ENCODE results near the gene SOX6.
"Not testable (repeated sequence)": the region's sequence is repeated elsewhere in the genome, so short reads cannot be mapped to it uniquely, and the experiment has no call there.

SOX6 gene

GRCh38 chr11:15927196-15927863 lies 429.0 kb downstream of the SOX6 start:
- Histone ChIP-seq H3K4me2 (ENCODE audit: low read length) (no peak overlapping the region), H3K27ac (ENCODE audit: low read length) (no peak overlapping the region), H3K4me1 (ENCODE audit: low read length) (no peaks in the 10 kb centered on the region), H3K27me3 (ENCODE audit: low read depth, low read length) (no peaks in the 10 kb centered on the region), H3K9ac (ENCODE audit: low read length) (no peak overlapping the region), H2AFZ (ENCODE audit: low read depth, low read length) (no peak overlapping the region), H3K79me2 (ENCODE audit: low read length) (no peaks in the 10 kb centered on the region), H4K20me1 (ENCODE audit: insufficient read depth, low read length) (no peaks in the 10 kb centered on the region), H3K4me3 (ENCODE audit: low read length) (no peak overlapping the region), H3K9me3 (ENCODE audit: insufficient read depth, low read length) (no peaks in the 10 kb centered on the region), H3K36me3 (replicated peaks; ENCODE audit: low read depth, low read length) (no peaks in the 10 kb centered on the region)
- TF ChIP-seq, protein P1, sequence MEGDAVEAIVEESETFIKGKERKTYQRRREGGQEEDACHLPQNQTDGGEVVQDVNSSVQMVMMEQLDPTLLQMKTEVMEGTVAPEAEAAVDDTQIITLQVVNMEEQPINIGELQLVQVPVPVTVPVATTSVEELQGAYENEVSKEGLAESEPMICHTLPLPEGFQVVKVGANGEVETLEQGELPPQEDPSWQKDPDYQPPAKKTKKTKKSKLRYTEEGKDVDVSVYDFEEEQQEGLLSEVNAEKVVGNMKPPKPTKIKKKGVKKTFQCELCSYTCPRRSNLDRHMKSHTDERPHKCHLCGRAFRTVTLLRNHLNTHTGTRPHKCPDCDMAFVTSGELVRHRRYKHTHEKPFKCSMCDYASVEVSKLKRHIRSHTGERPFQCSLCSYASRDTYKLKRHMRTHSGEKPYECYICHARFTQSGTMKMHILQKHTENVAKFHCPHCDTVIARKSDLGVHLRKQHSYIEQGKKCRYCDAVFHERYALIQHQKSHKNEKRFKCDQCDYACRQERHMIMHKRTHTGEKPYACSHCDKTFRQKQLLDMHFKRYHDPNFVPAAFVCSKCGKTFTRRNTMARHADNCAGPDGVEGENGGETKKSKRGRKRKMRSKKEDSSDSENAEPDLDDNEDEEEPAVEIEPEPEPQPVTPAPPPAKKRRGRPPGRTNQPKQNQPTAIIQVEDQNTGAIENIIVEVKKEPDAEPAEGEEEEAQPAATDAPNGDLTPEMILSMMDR (IDR thresholded peaks at IDR 0.05; ENCODE audit: low read depth, low read length): no peak
- no peak for TF ChIP-seq EZH2phosphoT487 (IDR thresholded peaks at IDR 0.05; ENCODE audit: low read depth)

DNA sequence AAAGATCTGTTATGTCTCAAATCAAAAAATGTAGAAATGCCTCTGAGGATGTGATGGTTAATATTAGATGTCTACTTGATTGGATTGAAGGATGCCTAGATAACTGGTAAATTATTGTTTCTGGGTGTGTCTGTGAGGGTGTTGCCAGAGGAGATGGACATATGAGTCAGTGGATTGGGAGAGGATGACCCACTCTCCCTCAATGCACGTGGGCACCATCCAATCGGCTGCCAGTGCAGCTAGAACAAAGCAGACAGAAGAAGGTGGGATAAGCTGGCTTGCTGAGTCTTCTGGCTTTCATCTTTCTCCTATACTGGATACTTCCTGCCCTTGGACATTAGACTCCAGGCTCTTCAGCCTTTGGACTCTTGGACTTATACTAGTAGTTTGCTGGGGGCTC lies 430.3 kb downstream of the SOX6 start:
- no peak overlapping the region for H2AFZ ChIP-seq (ENCODE audit: low read depth, low read length)
- no peak overlapping the region for H3K4me3 ChIP-seq (ENCODE audit: low read length)
- no peak for TF ChIP-seq EZH2phosphoT487 (IDR thresholded peaks at IDR 0.05; ENCODE audit: low read depth)
- TF ChIP-seq, protein P1 (IDR thresholded peaks at IDR 0.05; ENCODE audit: low read depth, low read length): no peak
- H3K9me3 ChIP-seq (ENCODE audit: insufficient read depth, low read length): no peaks in the 10 kb centered on the region
- no peak overlapping the region for H3K27ac ChIP-seq (ENCODE audit: low read length)
- no peak overlapping the region for H3K9ac ChIP-seq (ENCODE audit: low read length)
- no peaks in the 10 kb centered on the region for H4K20me1 ChIP-seq (ENCODE audit: insufficient read depth, low read length)
- H3K79me2 ChIP-seq (ENCODE audit: low read length): no peaks in the 10 kb centered on the region
- H3K27me3 ChIP-seq (ENCODE audit: low read depth, low read length): no peaks in the 10 kb centered on the region
- no peaks in the 10 kb centered on the region for H3K36me3 ChIP-seq (replicated peaks; ENCODE audit: low read depth, low read length)
- no peak overlapping the region for H3K4me2 ChIP-seq (ENCODE audit: low read length)
- H3K4me1 ChIP-seq (ENCODE audit: low read length): no peaks in the 10 kb centered on the region

DNA sequence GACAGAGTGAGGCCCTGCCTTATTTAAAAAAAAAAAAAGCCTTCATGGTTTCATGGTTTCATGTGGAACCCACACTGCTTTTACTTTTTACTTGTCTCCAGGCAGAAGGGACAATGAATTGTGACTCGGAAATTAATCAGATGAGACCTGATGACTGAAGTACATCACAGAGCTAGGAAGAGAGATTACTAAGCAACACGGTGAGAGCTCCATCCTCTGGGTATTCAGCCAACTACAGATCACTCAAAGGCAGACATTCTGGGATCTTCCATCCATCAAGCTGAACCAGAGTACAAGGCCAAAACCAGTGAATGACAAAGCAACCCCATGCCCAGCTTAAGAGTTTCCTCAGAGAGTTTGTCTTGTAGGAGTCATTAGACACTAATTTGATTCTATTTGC lies 433.2 kb downstream of the SOX6 start:
- Histone ChIP-seq H3K9me3 (ENCODE audit: insufficient read depth, low read length) (no peaks in the 10 kb centered on the region), H3K9ac (ENCODE audit: low read length) (no peak overlapping the region), H2AFZ (ENCODE audit: low read depth, low read length) (no peak overlapping the region), H4K20me1 (ENCODE audit: insufficient read depth, low read length) (no peaks in the 10 kb centered on the region), H3K79me2 (ENCODE audit: low read length) (no peaks in the 10 kb centered on the region), H3K4me1 (ENCODE audit: low read length) (no peaks in the 10 kb centered on the region), H3K36me3 (replicated peaks; ENCODE audit: low read depth, low read length) (no peaks in the 10 kb centered on the region), H3K27me3 (ENCODE audit: low read depth, low read length) (no peaks in the 10 kb centered on the region), H3K4me2 (ENCODE audit: low read length) (no peak overlapping the region), H3K27ac (ENCODE audit: low read length) (no peak overlapping the region), H3K4me3 (ENCODE audit: low read length) (no peak overlapping the region)
- TF ChIP-seq, protein P1 (IDR thresholded peaks at IDR 0.05; ENCODE audit: low read depth, low read length): no peak
- no peak for TF ChIP-seq EZH2phosphoT487 (IDR thresholded peaks at IDR 0.05; ENCODE audit: low read depth)

DNA sequence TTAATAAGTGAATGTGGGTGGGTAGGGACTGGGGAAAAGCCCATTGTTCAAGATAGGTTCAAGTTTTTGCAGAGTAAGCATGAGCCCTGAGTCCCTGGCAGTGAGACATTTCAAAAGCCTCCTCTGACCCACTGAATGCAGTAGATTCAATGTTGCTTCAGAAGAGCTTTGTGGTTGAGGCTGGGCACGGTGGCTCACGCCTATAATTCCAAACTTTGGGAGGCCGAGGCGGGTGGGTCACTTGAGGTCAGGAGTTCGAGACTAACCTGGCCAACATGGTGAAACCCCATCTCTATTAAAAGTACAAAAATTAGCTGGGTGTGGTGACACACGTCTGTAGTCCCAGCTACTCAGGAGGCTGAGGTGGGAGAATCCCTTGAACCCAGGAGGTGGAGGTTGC lies 433.6 kb downstream of the SOX6 start:
- H3K4me2 ChIP-seq (ENCODE audit: low read length); H3K4me1 ChIP-seq (ENCODE audit: low read length); H3K27me3 ChIP-seq (ENCODE audit: low read depth, low read length); H4K20me1 ChIP-seq (ENCODE audit: insufficient read depth, low read length); H3K36me3 ChIP-seq (replicated peaks; ENCODE audit: low read depth, low read length); H3K79me2 ChIP-seq (ENCODE audit: low read length); H3K9me3 ChIP-seq (ENCODE audit: insufficient read depth, low read length); H2AFZ ChIP-seq (ENCODE audit: low read depth, low read length); H3K27ac ChIP-seq (ENCODE audit: low read length); H3K4me3 ChIP-seq (ENCODE audit: low read length); H3K9ac ChIP-seq (ENCODE audit: low read length): not testable (repeated sequence)
